ENCODE measurements around the gene AXIN1. TPM values are rescaled to one million over a fixed set of nuclear protein-coding genes. Genes with fewer than 3 reads are reported as not detected.
A peak's percentile ranks its signal among the peaks of the same experiment; 100 is the strongest.
"Not testable (repeated sequence)": the region's sequence is repeated elsewhere in the genome, so short reads cannot be mapped to it uniquely, and the experiment has no call there.

Gene AXIN1
- total RNA-seq, 1 donor from 2014 or later: 19.6 TPM

GRCh38 chr16:342455-343213 lies 9.9 kb downstream of the AXIN1 start:
- DNase-seq (ENCODE audit: low spot score): peak; percentile 1
- no peak overlapping the region for H3K27ac Mint-ChIP-seq
- H3K36me3 Mint-ChIP-seq: peaks cover 45% of the 10 kb centered on the region
- peaks cover 4% of the 10 kb centered on the region for H3K9me3 Mint-ChIP-seq
- Histone ChIP-seq H3K79me2 (ENCODE audit: low read depth) (peaks cover 88% of the 10 kb centered on the region), H3K27ac (no peak overlapping the region), H3K9me3 (ENCODE audit: low read depth) (no peaks in the 10 kb centered on the region), H3K27me3 (no peaks in the 10 kb centered on the region), H3K36me3 (no peaks in the 10 kb centered on the region), H3F3A (ENCODE audit: low read depth) (no peaks in the 10 kb centered on the region), H3K9ac (no peak overlapping the region), H3K4me1 (no peaks in the 10 kb centered on the region), H4K20me1 (ENCODE audit: low read depth) (peaks cover 30% of the 10 kb centered on the region), H2AFZ (replicated peaks) (no peak overlapping the region), H3K4me3 (no peak overlapping the region), H3K4me2 (no peak overlapping the region)
- H3K4me3 Mint-ChIP-seq: no peak overlapping the region
- no peaks in the 10 kb centered on the region for H3K4me1 Mint-ChIP-seq
- peaks cover 9% of the 10 kb centered on the region for H3K27me3 Mint-ChIP-seq (ENCODE audit: insufficient read depth, low read depth)
- no peak for TF ChIP-seq EZH2 (IDR thresholded peaks at IDR 0.05)
- no peak for TF ChIP-seq EZH2phosphoT487 (IDR thresholded peaks at IDR 0.05)
- no peak for TF ChIP-seq CTCF (IDR thresholded peaks at IDR 0.05)

GRCh38 chr16:341974-342336 lies 10.6 kb downstream of the AXIN1 start:
- H3K36me3 ChIP-seq: not testable (repeated sequence)
- H4K20me1 ChIP-seq (ENCODE audit: low read depth): peaks cover 28% of the 10 kb centered on the region

GRCh38 chr16:341095-341973 lies 11.2 kb downstream of the AXIN1 start:
- not testable (repeated sequence) for H3K27ac ChIP-seq; H3K27me3 ChIP-seq; H3K4me3 ChIP-seq; H3K36me3 ChIP-seq; H3F3A ChIP-seq (ENCODE audit: low read depth); H3K4me1 Mint-ChIP-seq; H3K4me1 ChIP-seq; H3K27me3 Mint-ChIP-seq (ENCODE audit: insufficient read depth, low read depth); H3K4me2 ChIP-seq; H2AFZ ChIP-seq (replicated peaks); H3K9me3 Mint-ChIP-seq; H3K27ac Mint-ChIP-seq; H3K9me3 ChIP-seq (ENCODE audit: low read depth); H3K4me3 Mint-ChIP-seq; H3K9ac ChIP-seq
- DNase-seq (ENCODE audit: low spot score): peak; percentile 0
- Histone ChIP-seq H4K20me1 (ENCODE audit: low read depth) (peaks cover 22% of the 10 kb centered on the region), H3K79me2 (ENCODE audit: low read depth) (peaks cover 88% of the 10 kb centered on the region)
- H3K36me3 Mint-ChIP-seq: peaks cover 37% of the 10 kb centered on the region

More at GRCh38 chr16:341974-342336, 10.6 kb downstream of the AXIN1 start:
- H3K4me1 Mint-ChIP-seq; H3K9ac ChIP-seq; H3K4me3 ChIP-seq; H2AFZ ChIP-seq (replicated peaks); DNase-seq (ENCODE audit: low spot score); H3K27me3 ChIP-seq; H3K4me3 Mint-ChIP-seq; H3K27ac ChIP-seq; H3K27me3 Mint-ChIP-seq (ENCODE audit: insufficient read depth, low read depth); H3K9me3 Mint-ChIP-seq; H3K4me2 ChIP-seq; H3K9me3 ChIP-seq (ENCODE audit: low read depth); H3F3A ChIP-seq (ENCODE audit: low read depth); H3K4me1 ChIP-seq: not testable (repeated sequence)
- peaks cover 40% of the 10 kb centered on the region for H3K36me3 Mint-ChIP-seq
- H3K27ac Mint-ChIP-seq: peak overlapping the region; percentile 80
- peaks cover 88% of the 10 kb centered on the region for H3K79me2 ChIP-seq (ENCODE audit: low read depth)

- H3K36me3 ChIP-seq: no peaks in the 10 kb centered on the region
- H3K27ac Mint-ChIP-seq: no peak overlapping the region
- H2AFZ ChIP-seq (replicated peaks): no peak overlapping the region
- no peak for TF ChIP-seq EZH2phosphoT487 (IDR thresholded peaks at IDR 0.05)
- no peak for TF ChIP-seq EZH2 (IDR thresholded peaks at IDR 0.05)
- no peak for TF ChIP-seq CTCF (IDR thresholded peaks at IDR 0.05)
- H3K4me2 ChIP-seq: no peak overlapping the region
- H3K27ac ChIP-seq: no peak overlapping the region
- no peaks in the 10 kb centered on the region for H3K4me1 Mint-ChIP-seq
- H3K27me3 ChIP-seq: no peaks in the 10 kb centered on the region
- H3K9ac ChIP-seq: no peak overlapping the region
- no peak overlapping the region for H3K4me3 ChIP-seq
- no peaks in the 10 kb centered on the region for H3K9me3 ChIP-seq (ENCODE audit: low read depth)
- no peaks in the 10 kb centered on the region for H3F3A ChIP-seq (ENCODE audit: low read depth)
- peak; percentile 1 for DNase-seq (ENCODE audit: low spot score)
- peaks cover 33% of the 10 kb centered on the region for H3K36me3 Mint-ChIP-seq
- H3K4me1 ChIP-seq: no peaks in the 10 kb centered on the region
- H4K20me1 ChIP-seq (ENCODE audit: low read depth): peaks cover 16% of the 10 kb centered on the region
- H3K27me3 Mint-ChIP-seq (ENCODE audit: insufficient read depth, low read depth): peaks cover 6% of the 10 kb centered on the region
- H3K4me3 Mint-ChIP-seq: peak overlapping the region; percentile 41
- H3K9me3 Mint-ChIP-seq: peaks cover 3% of the 10 kb centered on the region
- peaks cover 88% of the 10 kb centered on the region for H3K79me2 ChIP-seq (ENCODE audit: low read depth)
Observed at GRCh38 chr16:340370-341091, 12.0 kb downstream of the AXIN1 start.

Data from neural progenitor cell (in vitro differentiated cells).